Measurements from ENCODE around the gene EXOG. TPM values are rescaled to one million over a fixed set of nuclear protein-coding genes. Genes with fewer than 3 reads are reported as not detected.

Gene EXOG
- total and polyA plus RNA-seq, 2 of the 13 experiments (the other 11 are each of a cell fraction or from before 2014, with no cell fraction given), result 5.5 to 9.5 TPM

GRCh38 chr3:38548154-38548931 lies 52.2 kb downstream of the EXOG start:
- in situ Hi-C loops (cut with HindIII; ENCODE audit: extremely low pct_ligation_motif_present, low pct_unique_long_range_greater_than_20kb), result no loop called here
- peak; percentile 28; the same call in 1 of the 3 replicates for ATAC-seq

GRCh38 chr3:38549082-38549481 lies 52.9 kb downstream of the EXOG start:
- no TSS peak for BruUV-seq (replicated peaks)
- Histone ChIP-seq H3K27me3 (ENCODE audit: control insufficient read depth in 1 of 2, insufficient read depth in 2 of 2, low read length in 2 of 2) (peaks cover 2 to 56% of the 10 kb centered on the region in 2 experiments; a peak in 4 of 5 replicates), H3K36me3 (replicated peaks in 1 of 2; ENCODE audit: control insufficient read depth in 1 of 2, insufficient read depth in 2 of 2, low read length in 2 of 2) (no peaks in the 10 kb centered on the region), H3K27ac (ENCODE audit: extremely low read length, insufficient read depth, low read length) (no peak overlapping the region), H3K4me3 (replicated peaks in 1 of 3; ENCODE audit: insufficient read depth in 1 of 3, low read depth in 2 of 3, low read length in 3 of 3) (no peak overlapping the region), H3K4me1 (ENCODE audit: insufficient read depth, low read length) (no peaks in the 10 kb centered on the region), H4K20me1 (ENCODE audit: insufficient read depth, low read length) (no peaks in the 10 kb centered on the region), H2AFZ (ENCODE audit: low read length) (no peak overlapping the region), H3K9me3 (ENCODE audit: low read length) (no peaks in the 10 kb centered on the region), H3K9ac (ENCODE audit: insufficient read depth, low read depth, low read length) (no peak overlapping the region), H3K4me2 (ENCODE audit: low read depth, low read length) (no peak overlapping the region), H3K79me2 (ENCODE audit: insufficient read depth, low read length) (no peaks in the 10 kb centered on the region)
- FAIRE-seq, result no peak
- 44% methylated on average over 4 of the region's 9 CpGs for WGBS (ENCODE audit: low lambda C conversion rate)
- CTCF ChIA-PET (ENCODE audit: low intra/inter-chr PET ratio, low total read pairs), result no interaction called here
- no peak for ATAC-seq
- in situ Hi-C loops (cut with HindIII; ENCODE audit: extremely low pct_ligation_motif_present, low pct_unique_long_range_greater_than_20kb), result no loop called here
- intact Hi-C loops (cut with micrococcal nuclease; ENCODE audit: unreplicated experiment), result no loop called here
- POLR2A ChIA-PET, result no interaction called here
- DNase-seq (ENCODE audit: low spot score), result no peak
- TF ChIP-seq ZNF570 (CRISPR knock-in tag; IDR thresholded peaks at IDR 0.05; ENCODE audit: borderline replicate concordance) (no peak), ZNF543 (CRISPR knock-in tag; IDR thresholded peaks at IDR 0.05) (no peak), GABPB1 (CRISPR knock-in tag; IDR thresholded peaks at IDR 0.05) (no peak), GFI1 (CRISPR knock-in tag; IDR thresholded peaks at IDR 0.05; ENCODE audit: borderline replicate concordance) (no peak), ZNF737 (CRISPR knock-in tag; IDR thresholded peaks at IDR 0.05; ENCODE audit: borderline replicate concordance) (no peak), HBP1 (CRISPR knock-in tag; IDR thresholded peaks at IDR 0.05; ENCODE audit: low read depth) (no peak)
- TF ChIP-seq, protein P1, sequence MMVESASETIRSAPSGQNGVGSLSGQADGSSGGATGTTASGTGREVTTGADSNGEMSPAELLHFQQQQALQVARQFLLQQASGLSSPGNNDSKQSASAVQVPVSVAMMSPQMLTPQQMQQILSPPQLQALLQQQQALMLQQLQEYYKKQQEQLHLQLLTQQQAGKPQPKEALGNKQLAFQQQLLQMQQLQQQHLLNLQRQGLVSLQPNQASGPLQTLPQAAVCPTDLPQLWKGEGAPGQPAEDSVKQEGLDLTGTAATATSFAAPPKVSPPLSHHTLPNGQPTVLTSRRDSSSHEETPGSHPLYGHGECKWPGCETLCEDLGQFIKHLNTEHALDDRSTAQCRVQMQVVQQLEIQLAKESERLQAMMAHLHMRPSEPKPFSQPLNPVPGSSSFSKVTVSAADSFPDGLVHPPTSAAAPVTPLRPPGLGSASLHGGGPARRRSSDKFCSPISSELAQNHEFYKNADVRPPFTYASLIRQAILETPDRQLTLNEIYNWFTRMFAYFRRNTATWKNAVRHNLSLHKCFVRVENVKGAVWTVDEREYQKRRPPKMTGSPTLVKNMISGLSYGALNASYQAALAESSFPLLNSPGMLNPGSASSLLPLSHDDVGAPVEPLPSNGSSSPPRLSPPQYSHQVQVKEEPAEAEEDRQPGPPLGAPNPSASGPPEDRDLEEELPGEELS (CRISPR knock-in tag; IDR thresholded peaks at IDR 0.05), result no peak
- TF ChIP-seq, protein P2, sequence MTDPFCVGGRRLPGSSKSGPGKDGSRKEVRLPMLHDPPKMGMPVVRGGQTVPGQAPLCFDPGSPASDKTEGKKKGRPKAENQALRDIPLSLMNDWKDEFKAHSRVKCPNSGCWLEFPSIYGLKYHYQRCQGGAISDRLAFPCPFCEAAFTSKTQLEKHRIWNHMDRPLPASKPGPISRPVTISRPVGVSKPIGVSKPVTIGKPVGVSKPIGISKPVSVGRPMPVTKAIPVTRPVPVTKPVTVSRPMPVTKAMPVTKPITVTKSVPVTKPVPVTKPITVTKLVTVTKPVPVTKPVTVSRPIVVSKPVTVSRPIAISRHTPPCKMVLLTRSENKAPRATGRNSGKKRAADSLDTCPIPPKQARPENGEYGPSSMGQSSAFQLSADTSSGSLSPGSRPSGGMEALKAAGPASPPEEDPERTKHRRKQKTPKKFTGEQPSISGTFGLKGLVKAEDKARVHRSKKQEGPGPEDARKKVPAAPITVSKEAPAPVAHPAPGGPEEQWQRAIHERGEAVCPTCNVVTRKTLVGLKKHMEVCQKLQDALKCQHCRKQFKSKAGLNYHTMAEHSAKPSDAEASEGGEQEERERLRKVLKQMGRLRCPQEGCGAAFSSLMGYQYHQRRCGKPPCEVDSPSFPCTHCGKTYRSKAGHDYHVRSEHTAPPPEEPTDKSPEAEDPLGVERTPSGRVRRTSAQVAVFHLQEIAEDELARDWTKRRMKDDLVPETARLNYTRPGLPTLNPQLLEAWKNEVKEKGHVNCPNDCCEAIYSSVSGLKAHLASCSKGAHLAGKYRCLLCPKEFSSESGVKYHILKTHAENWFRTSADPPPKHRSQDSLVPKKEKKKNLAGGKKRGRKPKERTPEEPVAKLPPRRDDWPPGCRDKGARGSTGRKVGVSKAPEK (CRISPR knock-in tag; IDR thresholded peaks at IDR 0.05; ENCODE audit: borderline replicate concordance), result no peak

More at GRCh38 chr3:38548154-38548931, 52.2 kb downstream of the EXOG start:
- BruUV-seq (replicated peaks), result no TSS peak
- Histone ChIP-seq H3K27me3 (ENCODE audit: control insufficient read depth in 1 of 2, insufficient read depth in 2 of 2, low read length in 2 of 2) (peaks cover 2 to 58% of the 10 kb centered on the region in 2 experiments; a peak in 4 of 5 replicates), H3K9me3 (ENCODE audit: low read length) (no peaks in the 10 kb centered on the region), H3K9ac (ENCODE audit: insufficient read depth, low read depth, low read length) (no peak overlapping the region), H3K4me2 (ENCODE audit: low read depth, low read length) (no peak overlapping the region), H4K20me1 (ENCODE audit: insufficient read depth, low read length) (no peaks in the 10 kb centered on the region), H3K36me3 (replicated peaks in 1 of 2; ENCODE audit: control insufficient read depth in 1 of 2, insufficient read depth in 2 of 2, low read length in 2 of 2) (no peaks in the 10 kb centered on the region), H3K79me2 (ENCODE audit: insufficient read depth, low read length) (no peaks in the 10 kb centered on the region), H3K4me3 (replicated peaks in 1 of 3; ENCODE audit: insufficient read depth in 1 of 3, low read depth in 2 of 3, low read length in 3 of 3) (no peak overlapping the region), H3K27ac (ENCODE audit: extremely low read length, insufficient read depth, low read length) (no peak overlapping the region), H2AFZ (ENCODE audit: low read length) (no peak overlapping the region), H3K4me1 (ENCODE audit: insufficient read depth, low read length) (no peaks in the 10 kb centered on the region)
- FAIRE-seq, result no peak
- 20% methylated on average over 10 of the region's 17 CpGs for WGBS (ENCODE audit: low lambda C conversion rate)
- ChIA-PET POLR2A (no interaction called here), CTCF (ENCODE audit: low intra/inter-chr PET ratio, low total read pairs) (no interaction called here)
- intact Hi-C loops (cut with micrococcal nuclease; ENCODE audit: unreplicated experiment), result no loop called here
- DNase-seq (ENCODE audit: low spot score), result no peak
- no peak for TF ChIP-seq MXD4 (CRISPR knock-in tag; IDR thresholded peaks at IDR 0.05)
- no peak for TF ChIP-seq ZNF746 (CRISPR knock-in tag; IDR thresholded peaks at IDR 0.05)
